Measurements from ENCODE around the gene CDK14.

Gene CDK14

DNA sequence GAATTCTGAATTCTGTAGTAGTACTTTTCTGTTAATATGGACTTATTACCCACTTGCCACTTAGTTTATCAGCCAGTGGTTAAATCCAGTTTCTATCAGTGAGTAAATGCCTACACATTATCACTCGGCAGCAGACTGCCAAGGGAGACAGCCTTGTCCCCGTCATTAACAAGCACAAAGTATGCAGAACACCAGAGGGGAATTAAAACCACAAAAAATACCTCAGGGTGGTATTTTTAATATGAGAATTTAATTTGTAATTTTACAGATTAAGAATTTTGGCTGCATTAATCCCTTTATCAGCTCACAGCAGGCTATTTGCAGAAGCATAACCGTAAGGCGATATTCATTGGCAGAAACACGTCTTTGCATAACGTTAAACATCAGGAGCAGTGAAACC lies 518.1 kb downstream of the CDK14 start:
- H3K27ac Mint-ChIP-seq: no peak overlapping the region
- no peaks in the 10 kb centered on the region for H3K9me3 Mint-ChIP-seq
- no peaks in the 10 kb centered on the region for H3K27me3 Mint-ChIP-seq (ENCODE audit: low read depth)
- no peaks in the 10 kb centered on the region for H3K4me1 Mint-ChIP-seq (ENCODE audit: low read depth)
- H3K4me3 Mint-ChIP-seq: no peak overlapping the region
- DNase-seq (ENCODE audit: low spot score): no peak
- H3K36me3 Mint-ChIP-seq (ENCODE audit: low read depth): no peaks in the 10 kb centered on the region

DNA sequence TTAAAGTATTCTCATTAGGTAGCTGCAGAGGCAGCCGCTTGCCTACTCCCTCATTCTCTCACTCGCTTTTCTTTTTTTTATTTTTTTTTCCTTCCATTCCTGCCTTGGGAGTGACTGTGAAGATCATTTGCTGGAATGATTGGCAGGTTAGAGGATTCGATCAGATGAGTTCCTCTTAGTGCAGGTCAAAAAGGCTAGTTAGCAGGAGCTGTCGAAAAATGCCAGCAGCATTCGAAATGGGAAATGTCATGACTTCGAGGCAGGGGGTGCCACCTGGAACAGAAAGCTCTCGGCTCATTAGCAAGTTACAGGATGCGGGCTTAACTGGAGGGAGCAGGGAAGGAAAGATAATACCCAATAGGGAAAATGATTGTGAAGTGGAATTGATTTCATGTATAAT lies 530.6 kb downstream of the CDK14 start:
- Mint-ChIP-seq H3K27me3 (ENCODE audit: low read depth) (no peaks in the 10 kb centered on the region), H3K36me3 (ENCODE audit: low read depth) (no peaks in the 10 kb centered on the region), H3K4me3 (no peak overlapping the region), H3K27ac (no peak overlapping the region), H3K9me3 (no peaks in the 10 kb centered on the region), H3K4me1 (ENCODE audit: low read depth) (no peaks in the 10 kb centered on the region)
- no peak for DNase-seq (ENCODE audit: low spot score)

DNA sequence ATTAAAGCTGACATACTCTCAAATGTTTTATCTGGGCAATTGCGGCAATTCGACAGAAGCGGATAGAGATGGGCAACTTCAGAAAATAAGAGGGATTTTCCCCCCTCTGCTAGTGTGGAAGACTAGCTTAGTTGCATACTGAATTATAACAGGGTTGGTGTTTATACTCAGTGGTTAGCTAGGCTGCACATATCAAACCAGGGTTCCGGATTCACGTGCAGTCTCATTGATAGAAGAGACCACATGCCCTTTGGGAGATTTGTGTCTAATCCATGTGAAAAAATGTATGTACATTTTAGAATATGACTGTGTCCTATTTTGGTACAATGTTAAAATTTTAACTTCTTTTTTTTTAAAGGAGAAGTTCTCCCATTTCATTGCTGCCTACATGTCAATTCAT lies 531.2 kb downstream of the CDK14 start:
- Mint-ChIP-seq H3K4me3 (no peak overlapping the region), H3K9me3 (no peaks in the 10 kb centered on the region), H3K27me3 (ENCODE audit: low read depth) (no peaks in the 10 kb centered on the region), H3K27ac (no peak overlapping the region), H3K4me1 (ENCODE audit: low read depth) (no peaks in the 10 kb centered on the region), H3K36me3 (ENCODE audit: low read depth) (no peaks in the 10 kb centered on the region)
- DNase-seq (ENCODE audit: low spot score): no peak

DNA sequence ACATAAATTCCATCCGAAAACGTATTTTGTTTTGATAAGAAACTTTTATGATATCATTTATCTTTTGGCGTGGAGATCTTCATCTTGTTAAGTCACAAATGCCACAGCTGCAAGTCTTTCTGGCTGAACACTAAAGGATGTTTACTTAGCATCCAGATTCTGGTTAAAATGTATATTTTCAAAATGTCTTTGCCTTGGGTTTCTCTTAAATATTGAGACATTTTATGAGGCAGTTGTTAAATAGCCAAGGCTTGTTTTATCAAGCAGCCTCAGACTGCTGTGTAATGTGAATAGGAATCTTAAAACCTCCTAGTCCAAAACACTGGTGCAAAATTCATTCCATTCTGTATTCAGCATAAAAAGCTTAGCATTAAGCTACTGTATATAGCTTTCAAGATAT lies 531.8 kb downstream of the CDK14 start:
- H3K36me3 Mint-ChIP-seq (ENCODE audit: low read depth): no peaks in the 10 kb centered on the region
- DNase-seq (ENCODE audit: low spot score): no peak
- no peak overlapping the region for H3K27ac Mint-ChIP-seq
- no peaks in the 10 kb centered on the region for H3K27me3 Mint-ChIP-seq (ENCODE audit: low read depth)
- no peak overlapping the region for H3K4me3 Mint-ChIP-seq
- no peaks in the 10 kb centered on the region for H3K4me1 Mint-ChIP-seq (ENCODE audit: low read depth)
- no peaks in the 10 kb centered on the region for H3K9me3 Mint-ChIP-seq

DNA sequence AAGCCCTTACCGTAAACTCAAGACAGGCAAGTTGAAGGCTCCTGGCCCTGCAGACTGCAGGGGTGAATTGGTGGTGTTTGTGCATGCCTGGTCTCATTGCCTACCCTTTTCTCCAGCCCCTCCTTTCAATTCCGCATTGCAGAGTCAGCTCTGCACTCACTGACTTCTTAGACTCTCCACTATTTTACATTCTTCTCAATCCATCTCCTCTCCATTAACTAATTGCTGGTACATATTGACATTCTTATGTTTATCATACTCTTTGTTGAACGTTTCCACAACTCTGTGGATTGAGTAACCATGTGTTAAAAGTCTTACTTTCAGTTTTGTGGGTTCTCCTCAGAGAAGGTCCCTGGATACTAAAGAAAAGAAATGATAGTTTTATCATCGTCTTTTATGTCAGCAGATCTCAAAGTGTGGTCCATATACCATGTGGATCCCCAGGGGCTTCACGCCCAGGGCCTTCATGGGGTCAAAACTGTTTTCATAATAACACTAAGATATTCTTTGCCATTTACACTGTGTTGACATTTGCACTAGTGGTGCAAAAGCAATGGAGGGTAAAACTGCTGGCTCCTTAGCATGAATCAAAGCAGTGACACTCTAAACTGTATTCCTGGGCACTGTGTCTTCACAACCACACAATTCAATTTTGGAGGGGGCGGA lies 532.7 kb downstream of the CDK14 start:
- no peaks in the 10 kb centered on the region for H3K27me3 Mint-ChIP-seq (ENCODE audit: low read depth)
- H3K4me3 Mint-ChIP-seq: no peak overlapping the region
- no peak overlapping the region for H3K27ac Mint-ChIP-seq

DNA sequence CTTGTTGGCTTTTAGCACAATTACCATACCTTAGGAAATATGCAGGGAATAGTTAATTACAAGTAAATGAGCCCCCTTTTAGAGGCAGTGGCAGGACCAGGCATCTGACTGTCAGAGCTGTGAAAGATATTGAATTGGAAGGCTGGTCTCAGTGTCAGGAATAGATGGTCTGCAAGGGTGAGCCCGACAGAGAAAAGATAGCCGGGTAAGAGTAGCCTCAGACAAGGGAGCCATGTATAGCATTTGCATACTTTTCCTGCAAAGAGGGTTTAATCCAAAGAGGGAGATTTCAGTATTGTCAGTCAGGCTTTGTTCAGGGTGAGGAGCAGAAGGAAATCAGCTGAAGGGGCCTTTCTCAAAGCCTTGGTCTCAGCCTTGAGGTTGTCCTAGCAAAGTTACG lies 539.2 kb downstream of the CDK14 start:
- H3K36me3 Mint-ChIP-seq (ENCODE audit: low read depth): no peaks in the 10 kb centered on the region
- H3K27ac Mint-ChIP-seq: no peak overlapping the region
- H3K4me1 Mint-ChIP-seq (ENCODE audit: low read depth): no peaks in the 10 kb centered on the region
- H3K4me3 Mint-ChIP-seq: no peak overlapping the region
- no peak for DNase-seq (ENCODE audit: low spot score)
- H3K27me3 Mint-ChIP-seq (ENCODE audit: low read depth): peaks cover 1% of the 10 kb centered on the region
- H3K9me3 Mint-ChIP-seq: no peaks in the 10 kb centered on the region

More for the DNA sequence above, 532.7 kb downstream of the CDK14 start:
- DNase-seq (ENCODE audit: low spot score): no peak
- Mint-ChIP-seq H3K36me3 (ENCODE audit: low read depth) (no peaks in the 10 kb centered on the region), H3K9me3 (no peaks in the 10 kb centered on the region), H3K4me1 (ENCODE audit: low read depth) (no peaks in the 10 kb centered on the region)

DNA sequence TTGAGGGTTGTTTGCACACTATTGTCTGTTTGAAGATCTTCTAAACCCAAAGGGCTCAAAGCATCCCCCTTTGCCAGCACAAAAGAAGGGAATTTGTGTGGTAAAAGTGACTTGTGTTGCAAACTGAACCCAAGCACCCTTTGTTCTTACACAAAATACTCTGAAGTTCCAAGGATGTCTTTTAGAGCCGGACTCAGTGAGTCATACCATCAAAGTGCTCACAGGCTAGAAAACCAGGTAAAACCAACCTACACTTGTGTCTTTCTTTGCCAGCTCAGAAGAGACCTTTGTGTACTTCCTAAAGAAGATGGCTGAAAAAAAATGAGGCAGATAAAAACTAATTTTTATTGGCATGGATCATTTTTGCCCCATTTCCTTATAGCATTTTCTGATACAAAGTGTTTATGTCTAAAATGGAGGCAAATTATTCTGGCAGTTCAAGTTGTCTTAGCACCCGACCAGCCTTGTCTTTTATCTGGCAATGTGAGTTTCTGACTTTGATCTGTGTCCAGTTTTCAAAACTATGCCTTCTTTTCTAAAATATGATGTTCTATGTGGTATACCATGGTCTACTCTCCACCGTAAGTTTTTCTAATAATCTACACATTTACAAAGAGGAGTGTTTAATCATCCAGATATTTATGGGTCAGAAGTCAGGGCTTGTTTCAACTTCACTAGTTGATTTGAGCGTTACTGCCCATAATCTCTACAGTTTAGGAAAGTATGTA lies 539.7 kb downstream of the CDK14 start:
- no peak for DNase-seq (ENCODE audit: low spot score)
- H3K9me3 Mint-ChIP-seq: no peaks in the 10 kb centered on the region
- peaks cover 1% of the 10 kb centered on the region for H3K27me3 Mint-ChIP-seq (ENCODE audit: low read depth)
- no peaks in the 10 kb centered on the region for H3K36me3 Mint-ChIP-seq (ENCODE audit: low read depth)
- H3K4me1 Mint-ChIP-seq (ENCODE audit: low read depth): no peaks in the 10 kb centered on the region
- no peak overlapping the region for H3K27ac Mint-ChIP-seq
- H3K4me3 Mint-ChIP-seq: no peak overlapping the region

DNA sequence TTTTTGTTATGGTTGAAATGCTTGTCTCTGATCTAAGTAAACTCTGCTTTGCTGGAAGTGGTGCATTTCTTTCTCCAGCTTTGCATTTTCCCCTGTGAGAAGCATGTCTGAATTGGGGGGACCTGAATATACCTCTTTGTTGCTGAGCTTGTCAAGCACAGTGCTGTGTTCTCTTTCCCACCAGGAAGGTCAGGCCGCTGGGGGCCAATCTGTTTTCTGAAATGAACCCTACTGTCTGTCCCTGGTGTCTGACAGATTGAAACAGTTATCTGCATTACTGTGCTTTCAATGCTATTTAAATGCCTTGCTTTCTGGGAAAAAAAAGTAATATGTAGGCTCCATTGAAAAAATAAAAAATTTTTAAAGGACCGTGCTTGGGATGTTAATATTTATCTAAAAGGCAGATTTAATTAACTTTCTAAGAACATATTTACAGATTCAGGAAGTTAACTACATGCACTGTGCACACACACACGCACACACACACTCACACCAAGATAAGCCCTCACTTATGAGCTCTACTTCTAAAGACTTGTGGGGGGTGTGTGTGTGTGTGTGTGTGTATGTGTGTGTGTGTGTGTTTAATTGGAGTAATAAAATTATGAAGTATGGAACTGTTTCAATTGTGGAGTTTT lies 541.1 kb downstream of the CDK14 start:
- Mint-ChIP-seq H3K27ac (no peak overlapping the region), H3K36me3 (ENCODE audit: low read depth) (no peaks in the 10 kb centered on the region)

DNA sequence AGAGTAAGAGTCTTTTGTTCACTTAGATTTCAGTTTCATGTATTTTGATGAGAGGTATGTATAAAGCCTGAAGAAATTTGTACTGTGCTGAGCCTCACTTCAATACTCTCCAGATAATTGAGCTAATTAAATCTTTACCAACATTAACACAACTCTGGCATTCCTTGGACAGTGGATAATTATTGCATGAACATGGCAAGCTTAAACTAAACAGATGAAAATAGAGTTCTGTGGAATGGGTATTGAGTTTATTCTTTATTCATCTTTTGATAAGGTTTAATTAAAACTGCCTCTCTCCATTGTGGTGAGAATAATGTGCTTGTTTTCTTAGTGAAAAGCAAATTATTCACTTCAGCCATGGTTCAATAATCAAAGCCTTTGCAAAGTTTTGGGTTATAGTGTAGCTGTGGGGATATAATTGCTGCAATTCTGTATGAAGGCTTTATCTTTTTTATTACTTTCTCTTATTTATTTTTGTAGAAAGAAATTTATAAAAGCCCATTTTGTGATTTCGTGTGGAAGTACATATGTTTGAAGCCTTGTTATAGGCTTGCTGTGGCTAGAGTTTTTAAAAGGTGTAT lies 541.8 kb downstream of the CDK14 start:
- peaks cover 1% of the 10 kb centered on the region for H3K27me3 Mint-ChIP-seq (ENCODE audit: low read depth)
- DNase-seq (ENCODE audit: low spot score): no peak
- no peaks in the 10 kb centered on the region for H3K9me3 Mint-ChIP-seq
- no peak overlapping the region for H3K4me3 Mint-ChIP-seq
- no peaks in the 10 kb centered on the region for H3K36me3 Mint-ChIP-seq (ENCODE audit: low read depth)
- H3K27ac Mint-ChIP-seq: no peak overlapping the region
- H3K4me1 Mint-ChIP-seq (ENCODE audit: low read depth): no peaks in the 10 kb centered on the region

More for the DNA sequence above, 541.1 kb downstream of the CDK14 start:
- H3K4me1 Mint-ChIP-seq (ENCODE audit: low read depth): no peaks in the 10 kb centered on the region
- peaks cover 1% of the 10 kb centered on the region for H3K27me3 Mint-ChIP-seq (ENCODE audit: low read depth)
- no peak overlapping the region for H3K4me3 Mint-ChIP-seq
- DNase-seq (ENCODE audit: low spot score): no peak
- H3K9me3 Mint-ChIP-seq: no peaks in the 10 kb centered on the region

DNA sequence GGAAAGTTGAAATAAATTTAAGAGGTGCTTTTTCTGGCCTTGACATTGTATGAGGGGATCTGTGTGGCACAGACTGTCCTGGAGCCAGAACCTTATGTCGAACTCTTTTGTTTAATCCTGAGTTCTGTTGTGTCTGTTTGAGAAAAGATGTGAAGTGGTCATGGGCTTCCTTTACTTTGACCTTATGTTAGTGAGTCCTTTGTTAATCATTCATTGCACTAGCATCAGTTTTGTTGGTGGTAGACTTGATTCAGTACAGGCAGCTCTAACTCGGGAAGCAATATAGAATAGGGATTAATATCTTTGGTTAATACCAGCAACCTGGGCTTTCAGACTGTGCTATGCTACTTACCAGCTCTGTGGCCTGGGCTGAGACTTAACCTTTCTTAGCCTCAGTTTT lies 544.2 kb downstream of the CDK14 start:
- H3K36me3 Mint-ChIP-seq (ENCODE audit: low read depth): no peaks in the 10 kb centered on the region
- H3K27ac Mint-ChIP-seq: no peak overlapping the region
- peaks cover 1% of the 10 kb centered on the region for H3K27me3 Mint-ChIP-seq (ENCODE audit: low read depth)
- H3K4me3 Mint-ChIP-seq: no peak overlapping the region
- no peak for DNase-seq (ENCODE audit: low spot score)
- H3K4me1 Mint-ChIP-seq (ENCODE audit: low read depth): no peaks in the 10 kb centered on the region
- no peaks in the 10 kb centered on the region for H3K9me3 Mint-ChIP-seq

DNA sequence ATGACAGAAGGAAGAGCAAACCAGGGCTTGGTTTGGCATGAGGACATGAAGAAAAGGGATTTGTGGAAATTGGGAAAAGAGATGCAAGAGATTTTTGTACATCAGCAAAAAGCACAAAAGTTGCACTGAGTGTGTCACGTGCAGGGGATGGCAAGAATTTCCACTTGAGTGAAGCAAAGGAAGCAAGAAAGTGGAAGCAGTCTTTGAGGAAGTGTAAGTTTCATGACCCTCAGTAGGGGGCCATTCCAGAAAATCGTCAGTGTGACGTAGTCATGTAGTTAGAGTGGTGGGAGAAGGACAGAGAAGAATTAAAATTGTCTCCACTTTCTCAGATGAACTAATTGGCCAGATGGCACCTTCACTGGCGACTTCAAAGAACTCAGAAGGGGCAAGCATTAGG lies 544.9 kb downstream of the CDK14 start:
- no peaks in the 10 kb centered on the region for H3K36me3 Mint-ChIP-seq (ENCODE audit: low read depth)
- H3K9me3 Mint-ChIP-seq: no peaks in the 10 kb centered on the region
- no peak overlapping the region for H3K27ac Mint-ChIP-seq
- H3K27me3 Mint-ChIP-seq (ENCODE audit: low read depth): no peaks in the 10 kb centered on the region
- H3K4me1 Mint-ChIP-seq (ENCODE audit: low read depth): no peaks in the 10 kb centered on the region
- DNase-seq (ENCODE audit: low spot score): no peak
- no peak overlapping the region for H3K4me3 Mint-ChIP-seq

DNA sequence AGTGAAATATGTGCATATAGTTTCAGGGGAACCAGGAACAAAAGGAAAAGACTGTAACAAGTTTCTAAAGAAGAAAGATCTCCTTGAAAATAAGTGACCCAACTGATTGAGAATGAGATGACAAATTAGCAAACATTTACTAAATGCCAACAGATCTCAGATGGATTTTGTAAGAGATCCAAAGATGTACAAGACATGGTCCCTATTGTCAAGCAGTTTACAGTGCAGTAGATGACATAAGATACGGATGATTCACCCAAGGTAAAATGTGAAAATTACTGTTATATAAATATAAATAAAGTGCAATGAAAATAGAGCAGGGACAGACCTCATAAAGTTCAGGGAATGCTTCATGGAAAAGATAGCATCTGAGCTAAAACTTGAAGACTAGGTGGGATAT lies 546.6 kb downstream of the CDK14 start:
- Mint-ChIP-seq H3K27ac (no peak overlapping the region), H3K36me3 (ENCODE audit: low read depth) (no peaks in the 10 kb centered on the region), H3K27me3 (ENCODE audit: low read depth) (no peaks in the 10 kb centered on the region), H3K9me3 (no peaks in the 10 kb centered on the region), H3K4me1 (ENCODE audit: low read depth) (no peaks in the 10 kb centered on the region), H3K4me3 (no peak overlapping the region)
- no peak for DNase-seq (ENCODE audit: low spot score)

DNA sequence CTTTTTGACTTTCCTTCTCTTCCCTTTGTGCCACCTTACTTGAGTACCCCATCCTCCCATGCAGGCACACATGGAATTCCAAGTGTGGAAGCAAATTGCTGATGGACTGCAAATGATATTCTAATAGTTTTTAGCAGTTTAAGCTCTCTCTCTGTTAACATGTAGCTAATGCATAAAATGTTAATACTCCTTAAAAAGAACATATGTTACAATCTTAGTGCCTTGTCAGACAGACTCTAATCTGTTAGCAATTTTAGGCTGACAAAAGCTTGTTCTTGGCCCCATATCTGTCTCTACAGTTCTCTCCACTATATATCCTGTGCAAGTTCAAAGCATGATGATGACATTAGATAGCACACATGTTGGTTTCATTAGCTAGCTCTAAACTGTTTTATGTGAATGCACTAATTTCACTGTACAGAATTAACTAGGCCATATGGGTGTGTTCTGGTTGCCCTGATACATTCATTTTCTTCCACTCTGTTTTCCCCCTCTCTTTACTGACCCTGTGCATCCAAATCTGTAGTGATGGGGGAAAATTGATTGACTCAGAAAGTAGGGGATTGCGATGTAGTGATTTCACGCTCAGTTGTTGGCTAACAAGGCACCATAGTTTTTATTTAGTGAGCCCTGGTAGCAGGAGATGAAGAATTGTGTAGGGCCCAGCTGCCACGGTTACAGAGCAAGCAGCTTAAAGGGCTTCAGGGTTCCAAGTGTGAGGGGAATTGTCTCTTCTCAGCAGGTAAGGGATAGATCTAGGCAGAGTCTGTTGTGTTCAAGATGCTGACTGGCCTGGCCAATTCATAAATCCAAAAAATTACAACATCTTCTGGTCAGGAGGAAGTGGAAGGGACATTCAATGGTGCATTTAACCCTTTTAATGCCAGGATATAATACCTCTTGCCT lies 553.5 kb downstream of the CDK14 start:
- no peak overlapping the region for H3K4me3 Mint-ChIP-seq
- no peaks in the 10 kb centered on the region for H3K9me3 Mint-ChIP-seq
- no peak overlapping the region for H3K27ac Mint-ChIP-seq

More for the DNA sequence above, 553.5 kb downstream of the CDK14 start:
- DNase-seq (ENCODE audit: low spot score): no peak
- Mint-ChIP-seq H3K4me1 (ENCODE audit: low read depth) (no peaks in the 10 kb centered on the region), H3K36me3 (ENCODE audit: low read depth) (no peaks in the 10 kb centered on the region), H3K27me3 (ENCODE audit: low read depth) (no peaks in the 10 kb centered on the region)
